Spinal cord (tissue), 10 donors: Measurements from ENCODE around the gene CPTP. TPM values are rescaled to one million over a fixed set of nuclear protein-coding genes. Genes with fewer than 3 reads are reported as not detected.

Source experiments
- DNase-seq, 6 donors: peaks; one replicate each; pipeline versions ENCODE4 v3.0.0 to v3.0.0-alpha.2; 2013 to 2015; ENCODE audit warnings: low spot score in 6 of 6, low read depth in 4 of 6
- H3K27ac ChIP-seq: one replicate; pipeline ENCODE4 v1.5.1; 2013; ENCODE audit warnings: low read depth, low read length, control low read depth
- H3K27me3 ChIP-seq: one replicate; pipeline ENCODE4 v1.6.1; 2013; ENCODE audit warnings: low read length; ENCODE audit not compliant: control insufficient read depth, insufficient read depth
- H3K36me3 ChIP-seq: one replicate; pipeline ENCODE4 v1.6.1; 2013; ENCODE audit warnings: low read length; ENCODE audit not compliant: control insufficient read depth, insufficient read depth
- H3K4me1 ChIP-seq: one replicate; pipeline ENCODE4 v1.6.1; 2013; ENCODE audit warnings: low read length; ENCODE audit not compliant: control insufficient read depth, insufficient read depth
- H3K4me3 ChIP-seq: one replicate; pipeline ENCODE4 v1.5.1; 2013; ENCODE audit warnings: low read depth, low read length, control low read depth
- H3K9me3 ChIP-seq: one replicate; pipeline ENCODE4 v1.6.1; 2013; ENCODE audit warnings: low read length; ENCODE audit not compliant: control insufficient read depth, insufficient read depth
- WGBS: methylation state at CpG from one replicate; pipeline ENCODE4 v1.1.5; 2013; ENCODE audit warnings: missing lambda C conversion rate; ENCODE audit not compliant: insufficient coverage; 5-methylcytosine and 5-hydroxymethylcytosine counted together
- polyA plus RNA-seq, 2 donors: library from polyadenylated mRNA; unstranded; fragments of 120-200 nt; gene quantifications; one replicate each; pipeline ENCODE4 v1.2.1, GENCODE V29; 2013; ENCODE audit not compliant: insufficient read length in 2 of 2
- total RNA-seq, 2 donors: library from RNA; depleted of rRNA in 1 of 2; stranded (reverse); fragments of 120-200 nt in 1 of 2; fragments of >200 nt in 1 of 2; gene quantifications; one replicate each; pipeline versions ENCODE4 v1.2.3 to v1.2.4, GENCODE V29; 2013 to 2014
- donor health status: healthy.

Gene CPTP
- total and polyA plus RNA-seq, 4 donors: 9.6 to 32.0 (median 25.3) TPM

- H3K4me3 ChIP-seq: no peak overlapping the region
- peaks cover 13% of the 10 kb centered on the region for H3K4me1 ChIP-seq
- WGBS: 87% methylated on average over 36 of the region's 36 CpGs
- no peak overlapping the region for H3K27ac ChIP-seq
- no peaks in the 10 kb centered on the region for H3K27me3 ChIP-seq
- no peaks in the 10 kb centered on the region for H3K9me3 ChIP-seq
- H3K36me3 ChIP-seq: peaks cover 93% of the 10 kb centered on the region
- DNase-seq: no peak
Observed at GRCh38 chr1:1333551-1334241, 9.1 kb downstream of the CPTP start.

GRCh38 chr1:1334835-1335234 lies 10.2 kb downstream of the CPTP start:
- Histone ChIP-seq H3K4me3 (no peak overlapping the region), H3K9me3 (no peaks in the 10 kb centered on the region), H3K4me1 (peaks cover 13% of the 10 kb centered on the region), H3K27ac (no peak overlapping the region), H3K36me3 (peaks cover 93% of the 10 kb centered on the region), H3K27me3 (no peaks in the 10 kb centered on the region)
- WGBS: 52% methylated on average over 11 of the region's 11 CpGs
- no peak for DNase-seq

- Histone ChIP-seq H3K27me3 (no peaks in the 10 kb centered on the region), H3K27ac (no peak overlapping the region), H3K9me3 (no peaks in the 10 kb centered on the region), H3K36me3 (peaks cover 94% of the 10 kb centered on the region), H3K4me1 (peaks cover 13% of the 10 kb centered on the region), H3K4me3 (no peak overlapping the region)
- 67% methylated on average over 7 of the region's 16 CpGs for WGBS
- DNase-seq: no peak
Observed at GRCh38 chr1:1335283-1335682, 10.7 kb downstream of the CPTP start.

GRCh38 chr1:1335792-1336248 lies 11.2 kb downstream of the CPTP start:
- no peak for DNase-seq
- Histone ChIP-seq H3K9me3 (no peaks in the 10 kb centered on the region), H3K27me3 (no peaks in the 10 kb centered on the region), H3K4me1 (peaks cover 7% of the 10 kb centered on the region), H3K36me3 (peaks cover 94% of the 10 kb centered on the region), H3K27ac (no peak overlapping the region), H3K4me3 (no peak overlapping the region)
- WGBS: 83% methylated on average over 18 of the region's 21 CpGs

GRCh38 chr1:1336446-1336845 lies 11.8 kb downstream of the CPTP start:
- WGBS: 89% methylated on average over 25 of the region's 26 CpGs
- no peak for DNase-seq
- Histone ChIP-seq H3K9me3 (no peaks in the 10 kb centered on the region), H3K36me3 (peaks cover 94% of the 10 kb centered on the region), H3K27ac (no peak overlapping the region), H3K4me1 (peaks cover 1% of the 10 kb centered on the region), H3K4me3 (no peak overlapping the region), H3K27me3 (no peaks in the 10 kb centered on the region)

- WGBS: 95% methylated on average over 31 of the region's 32 CpGs
- H3K27ac ChIP-seq: no peak overlapping the region
- DNase-seq: no peak
- no peaks in the 10 kb centered on the region for H3K4me1 ChIP-seq
- peaks cover 100% of the 10 kb centered on the region for H3K36me3 ChIP-seq
- H3K9me3 ChIP-seq: no peaks in the 10 kb centered on the region
- no peak overlapping the region for H3K4me3 ChIP-seq
- no peaks in the 10 kb centered on the region for H3K27me3 ChIP-seq
Observed at GRCh38 chr1:1336931-1337792, 12.6 kb downstream of the CPTP start.

- H3K4me1 ChIP-seq: no peaks in the 10 kb centered on the region
- H3K9me3 ChIP-seq: no peaks in the 10 kb centered on the region
- WGBS: 84% methylated on average over 18 of the region's 18 CpGs
- H3K36me3 ChIP-seq: peaks cover 100% of the 10 kb centered on the region
- H3K27ac ChIP-seq: no peak overlapping the region
- H3K4me3 ChIP-seq: no peak overlapping the region
- H3K27me3 ChIP-seq: no peaks in the 10 kb centered on the region
- no peak for DNase-seq
Observed at GRCh38 chr1:1337793-1338147, 13.2 kb downstream of the CPTP start.

GRCh38 chr1:1338278-1338677 lies 13.7 kb downstream of the CPTP start:
- H3K27me3 ChIP-seq: no peaks in the 10 kb centered on the region
- no peaks in the 10 kb centered on the region for H3K4me1 ChIP-seq
- no peak for DNase-seq
- 92% methylated on average over 36 of the region's 36 CpGs for WGBS
- no peaks in the 10 kb centered on the region for H3K9me3 ChIP-seq
- no peak overlapping the region for H3K4me3 ChIP-seq
- peaks cover 100% of the 10 kb centered on the region for H3K36me3 ChIP-seq
- no peak overlapping the region for H3K27ac ChIP-seq

- WGBS: 90% methylated on average over 23 of the region's 23 CpGs
- Histone ChIP-seq H3K4me1 (peaks cover 1% of the 10 kb centered on the region), H3K4me3 (no peak overlapping the region), H3K27me3 (no peaks in the 10 kb centered on the region), H3K9me3 (no peaks in the 10 kb centered on the region), H3K27ac (no peak overlapping the region), H3K36me3 (peaks cover 100% of the 10 kb centered on the region)
- no peak for DNase-seq
Observed at GRCh38 chr1:1340185-1340584, 15.6 kb downstream of the CPTP start.
